SK-N-SH (cell line): ENCODE measurements around the gene RBL1.

Source experiments
- EP300 ChIP-seq, 2 experiments: IDR thresholded peaks; 2 replicates each; pipeline versions ENCODE4 v1.4.0 to v1.6.1; 2012; ENCODE audit warnings: borderline replicate concordance in 1 of 2, low read depth in 1 of 2, low read length in 1 of 2
- EZH2phosphoT487 ChIP-seq: fragments of 200-600 bp; sonication (generic); IDR thresholded peaks from 2 replicates; pipeline ENCODE4 v1.6.1; 2017; ENCODE audit warnings: low read depth, mixed run types, mild to moderate bottlenecking, antibody characterized with exemption, moderate library complexity, borderline replicate concordance
- FOXJ3 ChIP-seq: sonication (generic); formaldehyde crosslinking; IDR thresholded peaks from 2 replicates; pipeline ENCODE4 v1.5.1; 2020; ENCODE audit warnings: mild to moderate bottlenecking, missing genetic modification reagents
- NRF1 ChIP-seq: IDR thresholded peaks from 2 replicates; pipeline ENCODE4 v1.6.1; 2012; ENCODE audit warnings: low read depth, mild to moderate bottlenecking, low read length
- POLR2AphosphoS5 ChIP-seq: IDR thresholded peaks from 2 replicates; pipeline ENCODE4 v1.6.1; 2012; ENCODE audit warnings: low read depth, low read length
- RAD21 ChIP-seq: IDR thresholded peaks from 2 replicates; pipeline ENCODE4 v1.6.1; 2012; ENCODE audit warnings: mild to moderate bottlenecking, low read length
- RFX5 ChIP-seq: IDR thresholded peaks from 2 replicates; pipeline ENCODE4 v1.6.1; 2012; ENCODE audit warnings: mild to moderate bottlenecking, improper control_type of control experiment, low read length
- RXRA ChIP-seq: IDR thresholded peaks from 2 replicates; pipeline ENCODE4 v1.4.0; 2012; ENCODE audit warnings: low read depth, mild to moderate bottlenecking, borderline replicate concordance
- SMC3 ChIP-seq: IDR thresholded peaks from 2 replicates; pipeline ENCODE4 v1.6.1; 2012; ENCODE audit warnings: low read depth, low read length, improper control_type of control experiment
- TF ChIP-seq, protein P1 (sequence below): fragments of 200-600 bp; sonication (generic); IDR thresholded peaks from 2 replicates; pipeline ENCODE4 v1.6.1; 2017; ENCODE audit warnings: antibody characterized with exemption, mild to moderate bottlenecking, moderate library complexity

DNA sequence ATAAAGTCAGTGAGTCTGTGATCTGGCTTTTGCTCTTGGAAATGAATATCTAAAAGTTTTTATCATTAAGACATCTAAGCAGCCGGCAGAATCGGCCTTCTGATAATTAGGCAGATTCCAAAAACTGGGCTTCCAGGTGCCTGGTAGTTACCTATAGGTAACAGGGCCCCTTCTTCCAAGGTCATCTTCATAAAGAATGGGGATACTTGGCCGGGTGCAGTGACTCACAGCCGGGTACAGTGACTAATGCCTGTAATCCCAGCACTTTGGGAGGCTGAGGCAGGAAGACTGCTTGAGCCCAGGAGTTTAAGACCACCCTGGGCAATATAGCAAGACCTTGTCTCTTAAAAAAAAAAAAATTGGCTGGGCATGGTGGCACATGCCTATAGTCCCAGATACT, 12.9 kb upstream of the RBL1 start:
- TF ChIP-seq FOXJ3 (CRISPR knock-in tag) (no peak), RFX5 (no peak), SMC3 (no peak), EP300 (IDR thresholded peaks at IDR 0.05; ENCODE audit: borderline replicate concordance in 1 of 2, low read depth in 1 of 2, low read length in 1 of 2) (no peak), RAD21 (no peak), POLR2AphosphoS5 (no peak), NRF1 (no peak), EZH2phosphoT487 (no peak), RXRA (no peak)
- TF ChIP-seq, protein P1, sequence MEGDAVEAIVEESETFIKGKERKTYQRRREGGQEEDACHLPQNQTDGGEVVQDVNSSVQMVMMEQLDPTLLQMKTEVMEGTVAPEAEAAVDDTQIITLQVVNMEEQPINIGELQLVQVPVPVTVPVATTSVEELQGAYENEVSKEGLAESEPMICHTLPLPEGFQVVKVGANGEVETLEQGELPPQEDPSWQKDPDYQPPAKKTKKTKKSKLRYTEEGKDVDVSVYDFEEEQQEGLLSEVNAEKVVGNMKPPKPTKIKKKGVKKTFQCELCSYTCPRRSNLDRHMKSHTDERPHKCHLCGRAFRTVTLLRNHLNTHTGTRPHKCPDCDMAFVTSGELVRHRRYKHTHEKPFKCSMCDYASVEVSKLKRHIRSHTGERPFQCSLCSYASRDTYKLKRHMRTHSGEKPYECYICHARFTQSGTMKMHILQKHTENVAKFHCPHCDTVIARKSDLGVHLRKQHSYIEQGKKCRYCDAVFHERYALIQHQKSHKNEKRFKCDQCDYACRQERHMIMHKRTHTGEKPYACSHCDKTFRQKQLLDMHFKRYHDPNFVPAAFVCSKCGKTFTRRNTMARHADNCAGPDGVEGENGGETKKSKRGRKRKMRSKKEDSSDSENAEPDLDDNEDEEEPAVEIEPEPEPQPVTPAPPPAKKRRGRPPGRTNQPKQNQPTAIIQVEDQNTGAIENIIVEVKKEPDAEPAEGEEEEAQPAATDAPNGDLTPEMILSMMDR: no peak
